Measurements from ENCODE around the gene ASCC1.

ASCC1 gene

DNA sequence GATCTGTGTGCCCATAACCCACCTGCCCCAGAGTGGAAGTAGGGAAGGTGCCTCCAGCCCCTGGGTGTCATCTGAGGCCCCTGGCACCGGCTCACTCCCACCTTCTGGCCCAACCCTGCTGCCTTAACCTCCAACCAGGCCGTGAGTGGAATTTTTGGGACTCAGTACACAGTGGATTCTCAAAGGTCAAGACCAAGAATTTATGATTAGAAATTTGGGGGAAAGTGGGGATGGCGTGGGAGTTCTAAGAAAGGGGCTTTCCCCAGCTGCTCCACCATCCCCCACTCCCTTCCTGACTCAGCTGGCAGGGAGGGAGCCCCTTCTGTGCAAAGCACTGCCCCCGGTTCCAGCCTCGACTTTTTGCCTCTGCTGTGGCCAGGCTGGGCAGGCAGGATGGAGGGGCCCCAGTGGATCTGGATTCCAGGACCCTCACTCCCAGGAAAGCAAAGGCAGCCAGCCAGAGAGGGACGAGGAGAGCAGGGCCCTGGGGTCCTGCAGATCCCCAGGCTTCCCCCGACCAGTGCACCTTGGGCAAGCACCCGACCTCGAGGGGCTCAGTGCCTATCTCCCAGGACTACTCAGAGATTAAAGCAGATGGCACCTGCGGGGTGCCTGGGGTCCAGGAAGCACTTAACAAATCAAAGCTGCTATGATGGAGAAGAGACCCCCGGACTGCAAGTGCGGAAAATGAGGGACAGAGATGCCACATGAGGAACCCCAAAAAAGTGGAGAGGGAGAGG is 140.5 kb downstream of the ASCC1 start:
- H4K20me1 ChIP-seq (ENCODE audit: control insufficient read depth, insufficient read depth, low read depth, low read length), result no peaks in the 10 kb centered on the region
- TF ChIP-seq EZH2phosphoT487 (IDR thresholded peaks at IDR 0.05; ENCODE audit: borderline replicate concordance, low read length), result no peak
- TF ChIP-seq, protein P1, sequence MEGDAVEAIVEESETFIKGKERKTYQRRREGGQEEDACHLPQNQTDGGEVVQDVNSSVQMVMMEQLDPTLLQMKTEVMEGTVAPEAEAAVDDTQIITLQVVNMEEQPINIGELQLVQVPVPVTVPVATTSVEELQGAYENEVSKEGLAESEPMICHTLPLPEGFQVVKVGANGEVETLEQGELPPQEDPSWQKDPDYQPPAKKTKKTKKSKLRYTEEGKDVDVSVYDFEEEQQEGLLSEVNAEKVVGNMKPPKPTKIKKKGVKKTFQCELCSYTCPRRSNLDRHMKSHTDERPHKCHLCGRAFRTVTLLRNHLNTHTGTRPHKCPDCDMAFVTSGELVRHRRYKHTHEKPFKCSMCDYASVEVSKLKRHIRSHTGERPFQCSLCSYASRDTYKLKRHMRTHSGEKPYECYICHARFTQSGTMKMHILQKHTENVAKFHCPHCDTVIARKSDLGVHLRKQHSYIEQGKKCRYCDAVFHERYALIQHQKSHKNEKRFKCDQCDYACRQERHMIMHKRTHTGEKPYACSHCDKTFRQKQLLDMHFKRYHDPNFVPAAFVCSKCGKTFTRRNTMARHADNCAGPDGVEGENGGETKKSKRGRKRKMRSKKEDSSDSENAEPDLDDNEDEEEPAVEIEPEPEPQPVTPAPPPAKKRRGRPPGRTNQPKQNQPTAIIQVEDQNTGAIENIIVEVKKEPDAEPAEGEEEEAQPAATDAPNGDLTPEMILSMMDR (IDR thresholded peaks at IDR 0.05; ENCODE audit: low read depth, low read length, poor library complexity, severe bottlenecking), result no peak
- no peak overlapping the region for H3K27ac ChIP-seq (ENCODE audit: low read depth, low read length)
- no peaks in the 10 kb centered on the region for H3K9me2 ChIP-seq (replicated peaks; ENCODE audit: control insufficient read depth, low read length)
- H3K36me3 ChIP-seq (ENCODE audit: control insufficient read depth, low read length), result no peaks in the 10 kb centered on the region
- no peak overlapping the region for H3K4me2 ChIP-seq (ENCODE audit: low read length)
- H3K4me1 ChIP-seq (ENCODE audit: control insufficient read depth, low read length), result peaks cover 20% of the 10 kb centered on the region
- no peaks in the 10 kb centered on the region for H3K9me3 ChIP-seq (ENCODE audit: control insufficient read depth, insufficient read depth, low read length)
- no peaks in the 10 kb centered on the region for H3K79me2 ChIP-seq (ENCODE audit: control insufficient read depth, low read length)
- no peak overlapping the region for H3K4me3 ChIP-seq (ENCODE audit: low read length)
- H3K27me3 ChIP-seq (ENCODE audit: control insufficient read depth, low read length), result no peaks in the 10 kb centered on the region; the same call in none of the 2 replicates
- no peaks in the 10 kb centered on the region for H3F3A ChIP-seq (ENCODE audit: control insufficient read depth, insufficient read depth)

DNA sequence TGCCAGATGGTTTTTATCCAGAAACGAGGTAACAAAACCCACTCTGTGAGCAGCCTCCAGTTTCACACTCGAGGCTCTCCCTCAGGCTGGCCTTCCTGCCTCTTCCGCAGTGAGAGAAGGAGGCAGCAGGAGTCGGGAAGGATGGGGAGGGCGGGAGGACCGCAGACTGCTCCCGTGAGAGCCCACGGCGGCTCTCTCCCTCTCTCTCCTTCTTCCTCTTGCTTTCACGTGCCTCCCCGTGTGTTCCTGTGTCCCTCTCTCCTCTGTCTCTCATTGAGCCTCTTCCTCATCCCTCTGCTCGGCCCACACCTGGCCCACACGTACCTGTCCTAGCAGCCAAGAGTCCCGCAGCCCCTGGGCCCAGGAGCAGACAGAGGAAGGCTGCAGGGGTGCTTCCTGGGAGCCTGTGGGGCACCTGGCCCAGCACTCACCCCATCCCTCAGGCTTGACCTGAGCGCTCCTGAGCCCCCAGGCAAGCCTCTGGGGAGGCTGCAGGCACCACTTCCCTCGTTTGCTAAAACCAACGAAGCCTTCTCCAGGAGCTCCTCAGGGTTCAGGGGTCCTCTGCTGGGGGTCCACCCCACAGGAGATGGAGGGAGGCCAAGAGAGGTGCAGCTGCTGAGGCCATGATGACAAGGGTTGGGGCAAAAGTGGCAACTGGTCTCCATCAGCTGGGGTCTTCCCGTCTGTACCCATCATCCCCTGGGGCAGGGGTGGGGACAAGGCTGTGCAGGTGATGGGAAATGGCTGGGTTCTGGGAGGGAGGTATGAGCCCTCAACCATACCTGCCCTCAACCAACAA is 141.3 kb downstream of the ASCC1 start:
- Histone ChIP-seq H3K79me2 (ENCODE audit: control insufficient read depth, low read length) (no peaks in the 10 kb centered on the region), H3K9me2 (replicated peaks; ENCODE audit: control insufficient read depth, low read length) (no peaks in the 10 kb centered on the region), H3K4me2 (ENCODE audit: low read length) (no peak overlapping the region), H3F3A (ENCODE audit: control insufficient read depth, insufficient read depth) (no peaks in the 10 kb centered on the region), H3K27ac (ENCODE audit: low read depth, low read length) (no peak overlapping the region), H3K4me3 (ENCODE audit: low read length) (no peak overlapping the region), H3K4me1 (ENCODE audit: control insufficient read depth, low read length) (peaks cover 20% of the 10 kb centered on the region), H3K36me3 (ENCODE audit: control insufficient read depth, low read length) (no peaks in the 10 kb centered on the region), H3K27me3 (ENCODE audit: control insufficient read depth, low read length) (no peaks in the 10 kb centered on the region; the same call in none of the 2 replicates), H3K9me3 (ENCODE audit: control insufficient read depth, insufficient read depth, low read length) (no peaks in the 10 kb centered on the region), H4K20me1 (ENCODE audit: control insufficient read depth, insufficient read depth, low read depth, low read length) (no peaks in the 10 kb centered on the region)
- no peak for TF ChIP-seq EZH2phosphoT487 (IDR thresholded peaks at IDR 0.05; ENCODE audit: borderline replicate concordance, low read length)
- TF ChIP-seq, protein P1 (IDR thresholded peaks at IDR 0.05; ENCODE audit: low read depth, low read length, poor library complexity, severe bottlenecking), result no peak

DNA sequence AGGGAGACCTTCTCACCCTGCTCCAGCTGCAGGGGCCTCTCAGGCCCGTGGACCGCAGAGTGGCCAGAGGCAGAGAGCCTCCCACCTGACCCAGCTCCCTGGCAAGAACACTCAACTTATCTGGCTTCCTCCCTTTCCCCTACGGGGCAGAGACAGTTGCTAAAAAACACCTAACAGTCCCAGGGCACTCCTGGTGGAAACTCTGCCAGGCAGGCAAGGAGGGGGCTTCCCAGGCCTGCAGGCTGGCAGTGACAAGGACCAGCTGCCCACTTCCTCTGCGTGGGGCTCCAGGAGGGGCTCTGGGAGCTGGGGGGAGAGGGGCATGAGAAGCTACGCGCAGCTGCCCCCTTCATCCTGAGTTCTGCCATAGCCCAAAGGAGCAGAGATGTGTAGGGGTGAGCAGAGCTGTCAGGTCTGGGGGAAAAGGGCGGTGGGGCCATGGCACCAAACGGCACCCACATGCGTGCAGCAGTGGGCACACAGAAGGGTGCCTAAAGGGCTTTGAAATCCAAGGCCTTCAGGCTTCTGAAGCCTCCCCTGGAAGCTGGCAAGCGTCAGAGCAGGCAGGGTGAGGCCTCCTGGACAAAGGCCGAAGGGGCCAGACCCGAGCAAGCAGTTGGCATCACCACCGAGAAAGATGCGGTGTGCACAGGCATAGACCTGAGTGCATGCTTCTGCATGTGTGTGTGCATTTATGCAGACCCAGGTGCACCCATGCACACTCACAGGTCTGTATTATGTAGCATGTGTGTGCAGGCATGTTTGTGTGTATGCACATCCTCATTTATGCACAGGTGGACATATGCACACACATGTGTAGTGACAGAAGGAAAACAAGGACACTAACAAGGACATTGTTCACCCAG is 142.1 kb downstream of the ASCC1 start:
- no peaks in the 10 kb centered on the region for H3K9me2 ChIP-seq (replicated peaks; ENCODE audit: control insufficient read depth, low read length)
- no peak overlapping the region for H3K4me2 ChIP-seq (ENCODE audit: low read length)
- H3K4me3 ChIP-seq (ENCODE audit: low read length), result no peak overlapping the region
- no peaks in the 10 kb centered on the region for H3K79me2 ChIP-seq (ENCODE audit: control insufficient read depth, low read length)
- peaks cover 12% of the 10 kb centered on the region for H3K4me1 ChIP-seq (ENCODE audit: control insufficient read depth, low read length)
- H4K20me1 ChIP-seq (ENCODE audit: control insufficient read depth, insufficient read depth, low read depth, low read length), result no peaks in the 10 kb centered on the region
- no peaks in the 10 kb centered on the region for H3K9me3 ChIP-seq (ENCODE audit: control insufficient read depth, insufficient read depth, low read length)
- TF ChIP-seq, protein P1 (IDR thresholded peaks at IDR 0.05; ENCODE audit: low read depth, low read length, poor library complexity, severe bottlenecking), result no peak
- no peak for TF ChIP-seq EZH2phosphoT487 (IDR thresholded peaks at IDR 0.05; ENCODE audit: borderline replicate concordance, low read length)
- no peaks in the 10 kb centered on the region for H3F3A ChIP-seq (ENCODE audit: control insufficient read depth, insufficient read depth)
- no peak overlapping the region for H3K27ac ChIP-seq (ENCODE audit: low read depth, low read length)
- no peaks in the 10 kb centered on the region; the same call in none of the 2 replicates for H3K27me3 ChIP-seq (ENCODE audit: control insufficient read depth, low read length)
- H3K36me3 ChIP-seq (ENCODE audit: control insufficient read depth, low read length), result no peaks in the 10 kb centered on the region
